ENCODE measurements around the gene IRF2BP2. TPM values are rescaled to one million over a fixed set of nuclear protein-coding genes. Genes with fewer than 3 reads are reported as not detected.

IRF2BP2 gene
- total and polyA plus RNA-seq, 2 donors (not counting 1 experiment from before 2014, with no cell fraction given): 126 to 255 TPM

- Histone ChIP-seq H3K9ac (ENCODE audit: low read length) (no peak overlapping the region), H2AFZ (ENCODE audit: insufficient read depth, low read depth, low read length, poor library complexity, severe bottlenecking) (no peak overlapping the region), H3K4me3 (ENCODE audit: control extremely low read depth in 1 of 5, extremely low read depth in 1 of 5, insufficient read depth in 1 of 5, low read depth in 2 of 5, low read length in 4 of 5) (no peak overlapping the region), H4K20me1 (ENCODE audit: control insufficient read depth, insufficient read depth, low read length, poor library complexity, severe bottlenecking) (no peaks in the 10 kb centered on the region), H3K4me1 (ENCODE audit: control insufficient read depth in 2 of 2, insufficient read depth in 2 of 2, low read length in 2 of 2) (no peaks in the 10 kb centered on the region), H3K36me3 (replicated peaks in 1 of 2; ENCODE audit: control extremely low read depth in 1 of 2, control insufficient read depth in 1 of 2, extremely low read depth in 1 of 2, insufficient read depth in 2 of 2, low read length in 1 of 2) (no peaks in the 10 kb centered on the region), H3K79me2 (ENCODE audit: control insufficient read depth, insufficient read depth, low read length) (no peaks in the 10 kb centered on the region), H3K27me3 (replicated peaks in 1 of 4; ENCODE audit: control extremely low read depth in 1 of 4, control insufficient read depth in 3 of 4, insufficient read depth in 4 of 4, low read length in 3 of 4) (no peaks in the 10 kb centered on the region), H3K4me2 (replicated peaks; ENCODE audit: low read depth, low read length, poor library complexity, severe bottlenecking) (no peak overlapping the region), H3K9me3 (ENCODE audit: control extremely low read depth in 1 of 3, control insufficient read depth in 2 of 3, insufficient read depth in 1 of 3, low read length in 2 of 3) (peaks cover 0 to 4% (median 0%) of the 10 kb centered on the region in 3 donors), H3K27ac (ENCODE audit: low read length in 2 of 2) (no peak overlapping the region)
- POLR2A ChIA-PET: no interaction called here
- DNase-seq (no peak), ATAC-seq (ENCODE audit: low read depth) (no peak)
- 100% methylated on average over 2 of the region's 2 CpGs for WGBS (ENCODE audit: insufficient coverage)
- Mint-ChIP-seq H3K4me3 (no peak overlapping the region), H3K27ac (no peak overlapping the region), H3K9me3 (ENCODE audit: insufficient read depth) (peaks cover 4% of the 10 kb centered on the region), H3K27me3 (peaks cover 4% of the 10 kb centered on the region), H3K4me1 (no peaks in the 10 kb centered on the region)
- CTCF ChIA-PET: interaction anchor here (0.9 kb wide), 1 partner anchor 68 kb away, joined by 4 read pairs; no protein-coding TSS in a partner anchor
- intact Hi-C loops (cut with micrococcal nuclease): no loop called here
- TF ChIP-seq CTCF (IDR thresholded peaks at IDR 0.05): no peak
- TF ChIP-seq EZH2 (IDR thresholded peaks at IDR 0.05; ENCODE audit: borderline replicate concordance, insufficient read depth, low read depth, low read length, poor library complexity, severe bottlenecking): no peak
These were observed 36.0 kb upstream of the IRF2BP2 start for GRCh38 chr1:234645964-234646363.

- Mint-ChIP-seq H3K4me3 (no peak overlapping the region), H3K4me1 (no peaks in the 10 kb centered on the region), H3K27ac (no peak overlapping the region), H3K27me3 (peaks cover 4% of the 10 kb centered on the region), H3K9me3 (ENCODE audit: insufficient read depth) (peaks cover 4% of the 10 kb centered on the region)
- H3K9me3 ChIP-seq (ENCODE audit: control extremely low read depth in 1 of 3, control insufficient read depth in 2 of 3, insufficient read depth in 1 of 3, low read length in 2 of 3): peaks cover 0 to 4% (median 0%) of the 10 kb centered on the region in 3 donors
- no CpG with 5 or more reads among the region's 1 CpG for WGBS (ENCODE audit: insufficient coverage)
- ChIA-PET POLR2A (no interaction called here), CTCF (no interaction called here)
- H3K9ac ChIP-seq (ENCODE audit: low read length): no peak overlapping the region
- H3K79me2 ChIP-seq (ENCODE audit: control insufficient read depth, insufficient read depth, low read length): no peaks in the 10 kb centered on the region
- ATAC-seq (ENCODE audit: low read depth) (no peak), DNase-seq (no peak)
- H3K4me1 ChIP-seq (ENCODE audit: control insufficient read depth in 2 of 2, insufficient read depth in 2 of 2, low read length in 2 of 2): no peaks in the 10 kb centered on the region
- no peak for TF ChIP-seq CTCF (IDR thresholded peaks at IDR 0.05)
- no peak for TF ChIP-seq EZH2 (IDR thresholded peaks at IDR 0.05; ENCODE audit: borderline replicate concordance, insufficient read depth, low read depth, low read length, poor library complexity, severe bottlenecking)
- H4K20me1 ChIP-seq (ENCODE audit: control insufficient read depth, insufficient read depth, low read length, poor library complexity, severe bottlenecking): no peaks in the 10 kb centered on the region
- H3K4me2 ChIP-seq (replicated peaks; ENCODE audit: low read depth, low read length, poor library complexity, severe bottlenecking): no peak overlapping the region
- H3K27ac ChIP-seq (ENCODE audit: low read length in 2 of 2): no peak overlapping the region
- H3K36me3 ChIP-seq (replicated peaks in 1 of 2; ENCODE audit: control extremely low read depth in 1 of 2, control insufficient read depth in 1 of 2, extremely low read depth in 1 of 2, insufficient read depth in 2 of 2, low read length in 1 of 2): no peaks in the 10 kb centered on the region
- no peaks in the 10 kb centered on the region for H3K27me3 ChIP-seq (replicated peaks in 1 of 4; ENCODE audit: control extremely low read depth in 1 of 4, control insufficient read depth in 3 of 4, insufficient read depth in 4 of 4, low read length in 3 of 4)
- H3K4me3 ChIP-seq (ENCODE audit: control extremely low read depth in 1 of 5, extremely low read depth in 1 of 5, insufficient read depth in 1 of 5, low read depth in 2 of 5, low read length in 4 of 5): no peak overlapping the region
- H2AFZ ChIP-seq (ENCODE audit: insufficient read depth, low read depth, low read length, poor library complexity, severe bottlenecking): no peak overlapping the region
- intact Hi-C loops (cut with micrococcal nuclease): no loop called here
These were observed 35.5 kb upstream of the IRF2BP2 start for GRCh38 chr1:234645474-234645953.
